Activated CD8-positive, alpha-beta memory T cell treated with anti-CD3 and anti-CD28 coated beads, Interleukin-2, amount 50 U/mL, for 1 hour (primary cell): ENCODE results near the gene PRIMPOL.
A peak's percentile ranks its signal among the peaks of the same experiment; 100 is the strongest.
"Not testable (repeated sequence)": the region's sequence is repeated elsewhere in the genome, so short reads cannot be mapped to it uniquely, and the experiment has no call there.

ENCODE experiments used
- DNase-seq: peaks from one replicate; pipeline ENCODE4 v3.0.0-alpha.2; 2020; ENCODE audit errors: extremely low read depth

Gene PRIMPOL, protein sequence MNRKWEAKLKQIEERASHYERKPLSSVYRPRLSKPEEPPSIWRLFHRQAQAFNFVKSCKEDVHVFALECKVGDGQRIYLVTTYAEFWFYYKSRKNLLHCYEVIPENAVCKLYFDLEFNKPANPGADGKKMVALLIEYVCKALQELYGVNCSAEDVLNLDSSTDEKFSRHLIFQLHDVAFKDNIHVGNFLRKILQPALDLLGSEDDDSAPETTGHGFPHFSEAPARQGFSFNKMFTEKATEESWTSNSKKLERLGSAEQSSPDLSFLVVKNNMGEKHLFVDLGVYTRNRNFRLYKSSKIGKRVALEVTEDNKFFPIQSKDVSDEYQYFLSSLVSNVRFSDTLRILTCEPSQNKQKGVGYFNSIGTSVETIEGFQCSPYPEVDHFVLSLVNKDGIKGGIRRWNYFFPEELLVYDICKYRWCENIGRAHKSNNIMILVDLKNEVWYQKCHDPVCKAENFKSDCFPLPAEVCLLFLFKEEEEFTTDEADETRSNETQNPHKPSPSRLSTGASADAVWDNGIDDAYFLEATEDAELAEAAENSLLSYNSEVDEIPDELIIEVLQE

DNA sequence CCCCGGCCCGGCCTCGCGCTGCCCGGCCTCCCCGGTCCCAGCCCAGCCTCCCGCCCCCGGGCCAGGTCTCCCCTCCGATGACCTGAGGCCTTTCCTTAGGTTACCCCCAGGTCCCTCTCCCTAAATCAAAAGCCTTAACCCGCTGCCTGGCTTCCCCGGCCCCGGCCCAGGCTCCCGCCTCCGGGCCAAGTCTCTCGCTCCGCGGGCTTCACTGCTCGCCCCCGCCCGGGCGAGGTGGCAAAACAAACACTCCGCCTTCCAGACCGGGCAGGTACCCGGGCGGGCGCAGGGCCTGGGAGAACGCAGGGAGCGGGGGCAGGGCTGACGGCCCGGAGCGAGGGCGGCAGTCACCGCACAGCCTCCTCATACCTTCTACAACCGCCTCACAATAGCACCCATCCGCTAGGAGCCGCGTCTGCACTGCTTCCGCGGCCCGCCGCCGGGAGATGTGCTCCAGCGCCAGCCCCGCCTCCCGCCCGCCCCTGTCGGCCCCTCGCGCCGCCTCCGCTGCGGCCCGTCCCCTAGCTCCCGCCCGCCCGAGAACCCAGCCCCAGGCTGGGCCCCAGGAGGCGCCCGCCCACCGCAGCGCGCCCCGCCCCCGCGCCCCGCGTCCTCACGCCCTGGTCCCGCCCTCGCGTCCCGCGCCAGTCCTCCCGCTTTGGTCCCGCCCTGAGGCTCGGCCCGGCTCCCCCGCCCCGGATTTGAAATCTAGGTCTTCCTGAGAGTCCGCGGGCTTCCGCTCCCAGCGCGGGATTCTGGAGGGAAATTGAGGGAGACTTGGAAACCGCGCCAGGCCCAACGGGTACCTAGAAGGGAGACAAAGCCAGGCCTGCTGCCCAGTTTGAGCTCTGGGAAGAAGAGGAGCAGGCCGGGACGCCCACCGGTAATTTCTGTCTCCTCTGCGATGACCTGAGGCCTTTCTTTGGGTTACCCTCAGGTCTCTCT lies at the start of gene PRIMPOL, which contains the start of gene CASP3:
Gene PRIMPOL, plus strand, starts transcription at position 713 of the 945 bp plus-strand sequence. CDS start 7,403 bp downstream, outside the sequence.
Gene CASP3, minus strand, starts transcription at position 422 of the 945 bp plus-strand sequence. CDS start 10,994 bp downstream, outside the sequence.
- DNase-seq: peak; percentile 82

DNA sequence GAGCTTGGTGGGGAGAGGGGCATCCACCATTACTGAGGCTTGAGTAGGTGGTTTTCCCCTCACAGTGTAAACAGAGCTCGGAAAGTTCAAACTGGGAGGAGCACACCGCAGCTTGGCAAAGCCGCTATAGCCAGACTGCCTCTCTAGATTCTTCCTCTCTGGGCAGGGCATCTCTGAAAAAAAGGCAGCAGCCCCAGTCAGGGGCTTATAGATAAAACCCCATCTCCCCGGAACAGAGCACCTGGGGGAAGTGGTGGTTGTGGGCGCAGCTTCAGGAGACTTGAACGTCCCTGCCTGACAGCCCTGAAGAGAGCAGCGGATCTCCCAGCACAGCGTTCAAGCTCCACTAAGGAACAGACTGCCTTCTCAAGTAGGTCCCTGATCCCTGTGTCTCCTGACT lies 48.6 kb upstream of the PRIMPOL start:
- DNase-seq: not testable (repeated sequence)

DNA sequence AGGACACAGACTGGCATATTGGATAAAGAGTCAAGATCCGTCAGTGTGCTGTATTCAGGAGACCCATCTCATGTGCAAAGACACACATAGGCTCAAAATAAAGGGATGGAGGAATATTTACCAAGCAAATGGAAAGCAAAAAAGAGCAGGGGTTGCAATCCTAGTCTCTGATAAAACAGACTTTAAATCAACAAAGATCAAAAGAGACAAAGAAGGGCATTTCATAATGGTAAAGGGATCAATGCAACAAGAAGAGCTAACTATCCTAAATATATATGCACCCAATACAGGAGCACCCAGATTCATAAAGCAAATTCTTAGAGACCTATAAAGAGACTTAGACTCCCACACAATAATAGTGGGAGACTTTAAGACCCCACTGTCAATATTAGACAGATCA lies 46.7 kb upstream of the PRIMPOL start:
- not testable (repeated sequence) for DNase-seq

DNA sequence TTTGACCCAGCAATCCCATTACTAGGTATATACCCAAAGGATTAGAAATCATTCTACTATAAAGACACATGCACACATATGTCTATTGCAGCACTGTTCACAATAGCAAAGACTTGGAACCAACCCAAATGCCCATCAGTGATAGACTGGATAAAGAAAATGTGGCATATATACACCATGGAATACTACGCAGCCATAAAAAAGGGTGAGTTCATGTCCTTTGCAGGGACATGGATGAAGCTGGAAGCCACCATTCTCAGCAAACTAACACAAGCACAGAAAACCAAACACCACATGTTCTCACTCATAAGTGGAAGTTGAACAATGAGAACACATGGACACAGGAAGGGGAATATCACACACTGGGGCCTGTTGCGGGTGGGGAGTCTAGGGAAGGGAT lies 42.1 kb upstream of the PRIMPOL start:
- DNase-seq: not testable (repeated sequence)

DNA sequence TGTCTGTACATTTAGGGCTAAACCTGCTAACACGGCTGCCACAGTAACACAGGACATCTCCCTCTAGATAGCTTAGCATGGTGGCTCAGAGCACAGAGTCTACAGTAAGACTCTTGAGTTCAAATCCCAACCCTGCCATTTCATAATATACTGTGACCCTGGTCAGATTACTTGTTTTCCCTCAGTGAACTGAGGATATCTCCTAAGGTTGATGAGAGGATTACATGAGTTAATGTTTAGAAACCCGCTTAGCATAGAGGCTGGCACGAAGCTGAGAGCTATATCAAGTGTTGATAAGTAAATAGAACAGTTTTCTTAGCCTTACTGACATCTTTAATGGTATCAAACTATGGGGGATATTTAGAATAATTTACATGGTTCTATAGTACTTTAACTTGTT lies 37.5 kb upstream of the PRIMPOL start:
- DNase-seq: no peak

DNA sequence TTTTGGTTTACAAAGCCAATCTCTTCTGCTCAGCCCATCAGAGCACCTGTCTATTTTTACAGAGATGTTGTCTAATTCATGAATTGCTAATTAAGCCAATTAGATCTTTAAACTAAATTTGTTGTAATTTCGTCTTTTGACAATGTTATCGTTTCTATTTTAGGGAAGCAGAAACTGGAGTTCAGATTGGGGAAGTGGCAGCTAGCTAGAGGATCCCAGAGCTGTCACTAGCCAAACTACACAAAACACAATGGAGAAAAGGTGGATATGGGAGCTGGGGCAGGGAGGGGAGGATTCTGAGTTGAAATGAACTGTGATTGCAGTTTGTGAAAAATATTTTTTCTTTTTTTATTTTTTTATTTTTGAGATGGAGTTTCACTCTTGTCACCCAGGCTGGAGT lies 36.1 kb upstream of the PRIMPOL start:
- no peak for DNase-seq

DNA sequence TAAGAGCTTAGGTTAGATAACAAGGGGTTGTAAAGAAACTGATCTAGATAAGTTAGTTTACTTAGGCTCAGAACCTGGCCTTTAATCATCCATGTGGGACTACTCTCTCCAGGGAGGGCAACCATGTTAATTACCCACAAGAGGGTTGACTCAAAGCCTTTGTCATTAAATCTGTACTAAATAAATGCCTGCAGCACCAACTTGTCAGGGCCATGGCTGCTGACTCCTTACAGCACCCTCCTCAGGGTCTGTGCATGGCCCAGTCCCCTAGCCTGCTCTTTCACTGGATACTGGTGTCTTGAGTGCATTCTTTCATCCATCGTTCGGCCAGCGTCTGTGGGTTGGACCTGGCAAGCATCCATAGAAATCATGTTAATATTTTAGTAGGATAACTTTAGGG lies 35.0 kb upstream of the PRIMPOL start:
- no peak for DNase-seq

DNA sequence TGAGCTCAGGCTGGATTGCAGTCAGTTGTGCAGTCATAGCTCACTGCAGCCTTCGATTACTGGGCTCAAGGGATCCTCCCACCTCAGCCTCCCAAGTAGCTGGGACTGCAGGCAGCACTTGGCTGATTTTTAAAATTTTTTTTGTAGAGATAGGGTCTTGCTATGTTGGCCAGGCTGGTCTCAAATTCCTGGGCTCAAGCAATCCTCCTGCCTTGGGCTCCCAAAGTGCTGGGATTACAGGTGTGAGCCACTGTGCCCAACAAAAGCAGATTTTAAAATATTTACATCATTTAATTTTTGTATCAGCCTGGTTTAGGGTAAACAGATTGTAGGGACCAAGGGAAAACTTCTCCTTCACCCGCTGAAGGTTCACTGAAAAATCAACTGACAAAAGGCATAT lies 33.4 kb upstream of the PRIMPOL start:
- DNase-seq: not testable (repeated sequence)

DNA sequence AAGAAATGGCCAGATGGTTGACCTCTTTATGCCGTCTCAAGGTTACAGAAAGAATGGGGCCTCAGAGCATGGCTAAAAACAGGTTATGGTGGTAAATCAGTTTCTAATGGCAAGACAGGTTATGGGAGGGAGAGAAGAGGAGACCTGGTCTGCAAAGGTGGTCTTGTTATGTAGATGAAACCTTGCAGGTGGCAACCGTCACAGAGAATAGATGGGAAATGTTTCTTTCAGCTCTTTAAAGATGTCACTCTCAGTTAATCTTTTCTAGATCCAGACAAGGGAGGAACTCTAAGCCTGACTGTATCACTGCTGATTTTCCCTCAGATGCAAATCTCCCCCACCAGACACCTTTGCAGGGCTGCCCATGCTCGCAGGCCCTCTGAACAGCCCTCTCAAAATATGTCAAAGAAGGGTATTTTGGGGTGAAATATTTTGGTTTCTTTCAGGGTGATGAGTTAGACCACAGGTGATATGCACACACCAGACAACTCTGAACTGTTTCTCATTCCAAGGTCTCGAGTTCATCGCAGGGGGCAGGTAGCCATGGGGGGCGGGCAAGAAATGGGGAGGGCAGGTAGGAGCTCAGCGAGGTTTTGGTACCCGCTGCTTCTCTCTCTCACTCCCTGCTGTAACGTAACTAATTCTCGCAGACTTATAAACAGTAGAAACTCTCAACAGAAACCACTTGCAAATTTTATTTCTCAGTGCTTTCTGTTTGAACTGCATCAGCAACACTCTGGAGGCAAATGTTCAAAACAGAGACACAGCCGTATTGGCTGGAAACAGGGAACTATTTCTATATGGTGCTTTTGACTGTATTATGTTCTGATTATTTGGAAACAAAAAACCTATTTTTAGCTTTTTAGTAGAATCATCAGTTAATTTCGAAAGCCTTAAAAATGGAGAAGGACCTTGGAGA lies 32.6 kb upstream of the PRIMPOL start:
- no peak for DNase-seq

DNA sequence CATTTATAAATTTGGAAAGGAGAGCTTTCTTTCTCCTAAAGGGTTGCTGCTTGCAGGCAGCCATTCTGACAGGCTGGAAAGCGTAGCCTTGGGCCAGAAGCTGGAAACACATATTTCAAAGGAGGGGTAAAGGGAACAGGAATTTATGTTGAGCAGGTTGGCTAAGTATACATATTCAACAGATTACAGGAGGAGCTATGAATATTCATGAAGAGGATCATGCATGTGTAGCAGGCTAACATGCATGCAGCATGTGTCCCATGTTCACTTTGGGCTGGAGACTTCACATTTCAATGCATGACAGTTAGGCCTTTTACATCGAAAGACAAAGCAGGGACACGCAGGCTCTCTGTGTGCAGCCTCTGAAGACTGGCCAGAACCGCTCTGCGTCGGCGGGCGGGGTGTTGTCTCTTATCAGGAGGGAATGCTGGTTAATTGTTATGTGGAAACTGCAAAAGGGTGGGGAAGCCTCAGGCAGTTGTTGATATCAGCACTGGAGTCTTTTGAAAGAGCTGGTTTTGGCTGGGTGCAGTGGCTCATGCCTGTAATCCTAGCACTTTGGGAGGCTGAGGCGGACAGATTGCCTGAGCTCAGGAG lies 31.8 kb upstream of the PRIMPOL start:
- no peak for DNase-seq

DNA sequence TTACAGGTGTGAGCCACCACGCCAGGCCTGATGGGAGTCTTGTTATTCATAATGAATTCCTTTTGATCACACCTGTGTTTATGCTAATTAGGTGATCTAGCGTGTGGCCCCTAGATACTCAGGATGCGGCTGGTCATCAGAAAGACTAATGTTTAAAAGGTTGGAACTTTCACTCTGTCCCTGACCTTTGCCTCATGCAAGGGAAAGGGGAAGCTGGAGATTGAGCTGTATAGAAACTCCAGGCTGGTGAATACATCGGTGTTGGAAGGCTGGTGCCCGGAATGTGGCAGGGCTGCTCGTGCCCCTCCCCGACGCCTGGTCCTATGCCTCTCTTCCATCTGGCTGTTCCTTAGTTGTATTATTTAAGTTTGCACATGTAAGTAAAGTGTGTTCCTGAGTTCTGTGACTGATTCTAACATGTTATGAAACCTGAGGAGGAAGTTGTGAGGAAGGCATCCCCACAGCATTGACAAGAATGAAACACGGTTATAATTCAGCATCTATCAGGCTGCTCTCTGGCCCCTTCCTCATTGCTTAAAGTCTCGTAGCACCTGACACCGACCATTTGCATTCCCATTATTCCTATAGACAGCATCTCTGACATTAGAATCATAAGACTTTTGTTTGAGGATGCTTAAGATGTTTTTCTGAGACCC lies 29.2 kb upstream of the PRIMPOL start:
- no peak for DNase-seq

DNA sequence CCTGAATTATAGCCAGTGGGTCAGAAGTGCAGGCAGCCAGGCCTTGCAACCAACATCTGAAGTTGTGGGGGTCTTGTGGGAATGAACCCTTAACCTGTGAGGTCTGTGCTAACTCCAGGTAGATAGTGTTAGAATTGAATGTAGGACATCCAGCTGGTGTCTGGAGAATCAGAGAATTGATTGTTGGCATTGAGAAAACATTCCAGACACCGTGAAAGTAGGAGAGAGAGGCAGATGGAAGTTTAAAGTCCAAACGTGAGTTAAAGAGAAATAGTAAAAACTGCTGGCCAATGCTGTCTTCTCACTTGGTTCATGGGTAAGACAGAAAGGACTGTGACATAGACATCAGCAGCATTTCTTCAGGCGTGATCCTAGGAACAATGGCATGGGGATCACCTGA lies 28.0 kb upstream of the PRIMPOL start:
- DNase-seq: no peak

DNA sequence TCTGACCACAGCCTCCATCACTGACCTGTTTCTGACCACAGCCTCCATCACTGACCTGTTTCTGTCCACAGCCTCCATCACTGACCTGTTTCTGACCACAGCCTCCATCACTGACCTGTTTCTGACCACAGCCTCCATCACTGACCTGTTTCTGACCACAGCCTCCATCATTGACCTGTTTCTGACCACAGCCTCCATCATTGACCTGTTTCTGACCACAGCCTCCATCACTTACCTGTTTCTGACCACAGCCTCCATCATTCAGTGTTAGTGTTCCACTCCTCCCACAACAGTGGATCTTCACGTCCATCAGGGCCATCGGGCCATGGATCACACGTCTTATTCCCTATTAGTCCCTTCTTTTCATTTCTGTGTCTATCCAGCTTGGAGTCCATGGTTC lies 25.0 kb upstream of the PRIMPOL start:
- not testable (repeated sequence) for DNase-seq

DNA sequence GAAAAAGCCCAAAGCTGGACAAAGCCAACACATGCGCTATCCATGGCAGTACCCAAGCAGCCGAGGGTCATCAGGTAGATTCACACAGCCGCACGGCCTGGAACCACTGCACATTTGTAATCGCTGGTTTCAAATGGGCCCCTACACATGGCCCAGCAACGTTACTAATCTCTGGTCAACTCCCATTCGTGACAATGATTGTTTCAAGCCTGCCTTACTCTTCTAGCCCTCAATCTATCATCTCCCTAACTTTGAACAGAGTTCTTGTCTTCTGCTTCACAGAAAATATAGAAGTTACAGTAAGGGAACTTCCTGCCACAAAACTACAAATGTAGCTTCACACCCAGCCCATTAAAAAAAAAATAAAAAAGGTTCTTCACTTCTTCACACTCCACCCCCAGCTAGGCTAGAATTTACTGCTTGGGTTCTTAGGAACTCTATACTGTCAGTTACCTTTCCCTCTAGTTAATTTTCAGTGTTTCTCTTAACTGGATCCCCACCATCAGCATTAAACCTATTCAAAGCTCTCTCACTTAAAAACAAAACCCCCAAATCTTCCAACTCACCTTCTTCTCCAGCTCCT lies 24.5 kb upstream of the PRIMPOL start:
- no peak for DNase-seq

DNA sequence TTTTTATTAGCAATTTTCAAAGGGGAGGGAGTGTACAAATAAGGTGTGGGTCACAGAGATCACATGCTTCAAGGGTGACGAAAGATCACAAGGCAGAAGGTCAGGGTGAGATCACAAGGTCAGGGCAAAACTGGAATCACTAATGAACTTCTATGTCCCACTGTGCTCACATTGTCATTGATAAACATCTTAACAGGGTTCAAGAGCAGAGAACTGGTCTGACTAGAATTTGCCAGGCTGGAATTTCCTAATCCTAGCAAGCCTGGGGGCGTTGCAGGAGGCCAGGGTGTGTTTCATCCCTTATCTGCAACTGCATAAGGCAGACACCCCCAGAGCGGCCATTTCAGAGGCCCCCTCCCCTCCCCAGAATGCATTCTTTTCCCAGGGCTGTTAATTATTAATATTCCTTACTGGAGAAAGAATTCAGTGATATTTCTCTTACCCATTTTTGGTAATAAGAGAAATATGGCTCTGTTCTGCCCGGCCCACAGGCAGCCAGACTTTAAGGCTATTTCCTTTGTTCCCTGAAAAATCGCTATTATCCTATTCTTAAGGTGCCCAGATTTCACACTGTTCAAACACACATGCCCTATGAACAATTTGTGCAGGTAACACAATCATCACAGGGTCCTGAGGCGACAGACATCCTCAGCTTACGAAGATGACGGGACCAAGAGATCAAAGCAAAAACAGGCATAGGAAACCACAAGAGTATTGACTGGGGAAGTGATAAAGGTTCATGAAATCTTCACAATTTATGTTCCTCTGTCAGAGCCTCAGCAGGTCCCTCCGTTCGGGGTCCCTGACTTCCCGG lies 23.5 kb upstream of the PRIMPOL start:
- not testable (repeated sequence) for DNase-seq

DNA sequence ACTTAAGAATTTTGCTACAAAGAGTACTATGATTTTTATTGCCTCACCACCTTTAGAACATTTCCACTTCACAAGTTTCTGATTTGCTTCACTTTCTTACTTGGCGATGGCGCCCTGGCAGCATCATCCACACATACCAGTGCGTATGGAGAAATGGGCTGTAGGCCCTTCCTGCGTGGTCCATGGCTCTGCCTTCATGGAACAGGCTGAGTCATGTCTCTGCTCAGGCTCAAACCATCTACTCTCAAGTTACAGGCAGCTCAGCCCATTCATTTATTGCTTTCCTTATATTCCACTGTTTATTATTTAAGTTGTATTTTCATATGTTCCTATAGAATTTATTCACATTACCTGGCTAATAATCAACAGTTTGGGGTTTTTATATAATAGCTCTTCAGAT lies 21.4 kb upstream of the PRIMPOL start:
- DNase-seq: no peak

DNA sequence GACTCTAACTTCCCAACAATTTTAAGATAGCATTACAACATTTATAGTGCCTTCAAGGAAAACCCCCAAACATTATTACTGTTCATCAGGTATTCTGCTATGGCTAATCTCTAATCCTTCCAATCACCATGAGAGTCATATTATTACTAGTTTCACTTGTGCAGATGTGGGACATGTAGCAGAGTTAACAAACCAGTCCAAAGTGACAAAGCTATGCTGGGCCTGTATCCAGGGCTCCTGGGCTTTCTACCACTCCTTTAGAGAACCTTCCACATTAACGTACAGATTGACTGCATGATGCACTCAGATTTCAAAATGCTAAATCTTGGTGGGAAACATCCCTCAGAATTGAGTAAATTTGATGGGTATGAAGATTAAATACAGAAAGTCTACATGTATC lies 16.7 kb upstream of the PRIMPOL start:
- DNase-seq: no peak

DNA sequence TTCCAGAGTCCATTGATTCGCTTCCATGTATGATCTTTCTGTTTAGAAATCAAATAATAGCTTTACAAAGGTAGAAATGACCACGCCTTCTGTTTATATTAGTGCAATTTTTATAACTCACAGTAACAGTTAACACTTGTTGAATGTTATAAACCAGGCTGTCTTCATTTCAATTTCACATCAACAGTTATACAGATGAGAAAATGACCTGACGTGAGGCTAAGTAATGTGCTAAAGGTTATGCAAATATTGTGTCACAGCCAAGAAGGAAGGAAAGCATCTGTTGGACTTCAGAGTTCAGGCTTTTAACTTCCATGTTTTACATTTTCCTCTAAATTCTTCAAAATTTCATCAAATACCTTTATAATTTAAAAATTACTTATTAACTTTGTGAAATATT lies 14.2 kb upstream of the PRIMPOL start:
- no peak for DNase-seq

DNA sequence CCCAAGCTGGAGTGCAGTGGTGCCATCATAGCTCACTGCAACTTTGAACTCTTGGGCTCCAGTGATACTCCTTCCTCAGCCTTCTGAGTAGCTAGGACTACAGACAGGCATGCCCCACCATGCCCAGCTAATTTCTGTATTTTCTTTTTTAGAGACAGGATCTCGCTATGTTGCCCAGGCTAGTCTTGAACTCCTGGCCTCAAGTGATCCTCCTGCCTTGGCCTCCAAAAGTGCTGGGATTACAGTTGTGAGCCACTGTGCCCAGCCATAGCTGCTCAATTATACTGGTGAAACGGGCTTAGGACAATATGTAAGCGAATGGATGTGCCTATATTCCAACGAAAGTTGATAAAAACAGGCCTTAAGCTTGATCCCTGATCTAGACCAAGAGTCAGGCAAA lies 13.4 kb upstream of the PRIMPOL start:
- DNase-seq: no peak
